NK-92 (cell line): ENCODE data around the gene NOXA1.

Experiments used
- DNase-seq: peaks from one replicate; lab custom pipeline; 2025; ENCODE audit not compliant: unreplicated experiment; lab: John Stamatoyannopoulos, UW

The NOXA1 gene

GRCh38 chr9:137423514-137424291 is 510 bp downstream of the NOXA1 start:
- no peak for DNase-seq

- DNase-seq = no peak
Measured at GRCh38 chr9:137426018-137426681, 3.0 kb downstream of the NOXA1 start.

GRCh38 chr9:137427454-137428310 is 4.5 kb downstream of the NOXA1 start:
- no peak for DNase-seq

- DNase-seq = no peak
Measured at GRCh38 chr9:137428311-137428630, 5.1 kb downstream of the NOXA1 start.

- no peak for DNase-seq
Measured at GRCh38 chr9:137428841-137429545, 5.8 kb downstream of the NOXA1 start.

- DNase-seq = no peak
Measured at GRCh38 chr9:137429546-137429890, 6.3 kb downstream of the NOXA1 start.

- DNase-seq = no peak
Measured at GRCh38 chr9:137429974-137430722, 7.0 kb downstream of the NOXA1 start.

GRCh38 chr9:137430723-137431415 is 7.7 kb downstream of the NOXA1 start:
- DNase-seq = no peak

- no peak for DNase-seq
Measured at GRCh38 chr9:137431416-137431931, 8.3 kb downstream of the NOXA1 start.

GRCh38 chr9:137432687-137433348 is 9.6 kb downstream of the NOXA1 start:
- DNase-seq = no peak

GRCh38 chr9:137433349-137433915 is 10.2 kb downstream of the NOXA1 start:
- DNase-seq = no peak

GRCh38 chr9:137433916-137434431 is 10.8 kb downstream of the NOXA1 start:
- DNase-seq = no peak

GRCh38 chr9:137434498-137435380 is 11.5 kb downstream of the NOXA1 start:
- no peak for DNase-seq

- DNase-seq = no peak
Measured at GRCh38 chr9:137435381-137435891, 12.2 kb downstream of the NOXA1 start.

GRCh38 chr9:137435980-137436760 is 13.0 kb downstream of the NOXA1 start:
- no peak for DNase-seq

GRCh38 chr9:137436761-137437600 is 13.8 kb downstream of the NOXA1 start:
- DNase-seq = no peak
